Measurements from ENCODE around the gene ZFYVE1. TPM values are rescaled to one million over a fixed set of nuclear protein-coding genes. Genes with fewer than 3 reads are reported as not detected.
"Not testable (repeated sequence)": the region's sequence is repeated elsewhere in the genome, so short reads cannot be mapped to it uniquely, and the experiment has no call there.

ZFYVE1 gene
- total RNA-seq, 1 donor from 2014 or later, result 12.9 TPM

DNA sequence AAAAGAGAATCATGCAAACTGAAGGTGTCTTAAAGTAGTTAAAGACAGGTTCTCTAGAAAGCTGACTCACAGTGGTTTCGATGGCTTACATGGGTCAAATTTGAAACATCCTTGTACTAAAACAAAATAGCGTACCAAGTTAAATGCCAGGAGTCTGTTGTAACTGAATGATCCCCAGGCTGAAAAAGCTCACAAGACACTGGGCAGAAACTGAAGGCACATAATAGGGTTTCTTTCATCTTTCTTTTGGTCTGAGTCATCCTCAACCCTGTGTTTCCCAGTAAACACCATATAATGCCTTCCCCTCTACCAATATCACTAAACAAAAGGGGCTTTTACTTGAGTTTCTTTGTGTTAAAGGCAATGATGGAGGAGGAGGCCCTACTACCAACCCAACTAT, 12.8 kb downstream of the ZFYVE1 start:
- DNase-seq (no peak), ATAC-seq (ENCODE audit: poor library complexity) (no peak)
- intact Hi-C loops (cut with DNase I), result no loop called here

DNA sequence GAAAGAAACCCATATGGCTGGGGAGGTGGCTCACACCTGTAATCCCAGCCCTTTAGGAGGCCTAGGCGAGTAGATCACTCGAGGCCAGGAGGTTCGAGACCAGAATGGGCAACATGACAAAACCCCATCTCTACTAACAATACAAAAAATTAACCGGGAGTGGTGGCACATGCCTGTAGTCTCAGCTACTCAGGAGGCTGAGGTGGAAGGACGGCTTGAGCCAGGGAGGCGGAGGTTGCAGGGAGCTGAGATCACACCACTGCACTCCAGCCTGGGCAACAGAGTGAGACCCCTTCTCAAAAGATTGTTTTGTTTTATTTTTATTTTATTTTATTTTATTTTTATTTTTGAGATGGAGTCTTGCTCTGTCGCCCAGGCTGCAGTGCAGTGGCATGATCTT, 15.7 kb downstream of the ZFYVE1 start:
- DNase-seq; intact Hi-C loops (cut with DNase I); ATAC-seq (ENCODE audit: poor library complexity): not testable (repeated sequence)

DNA sequence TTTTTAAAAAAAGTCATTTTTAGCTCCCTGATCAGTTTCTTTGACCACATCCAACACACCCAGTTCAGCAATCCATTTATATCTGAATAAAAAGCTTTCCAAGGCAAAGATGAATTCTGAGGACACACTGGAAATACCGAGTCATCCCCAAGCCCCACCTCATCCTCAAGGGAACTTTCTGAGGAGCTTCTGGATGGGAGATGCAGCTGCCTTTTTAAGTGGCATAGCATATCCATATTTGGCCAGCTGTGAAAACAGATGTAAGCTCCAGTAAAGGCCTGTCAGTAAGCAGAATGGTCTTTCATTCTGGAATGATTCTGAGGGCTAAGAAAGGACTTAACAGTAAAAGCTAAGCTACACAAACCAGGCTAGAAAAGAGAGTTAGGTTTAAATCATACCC, 18.4 kb downstream of the ZFYVE1 start:
- ATAC-seq (ENCODE audit: poor library complexity) (no peak), DNase-seq (no peak)
- intact Hi-C loops (cut with DNase I), result no loop called here

DNA sequence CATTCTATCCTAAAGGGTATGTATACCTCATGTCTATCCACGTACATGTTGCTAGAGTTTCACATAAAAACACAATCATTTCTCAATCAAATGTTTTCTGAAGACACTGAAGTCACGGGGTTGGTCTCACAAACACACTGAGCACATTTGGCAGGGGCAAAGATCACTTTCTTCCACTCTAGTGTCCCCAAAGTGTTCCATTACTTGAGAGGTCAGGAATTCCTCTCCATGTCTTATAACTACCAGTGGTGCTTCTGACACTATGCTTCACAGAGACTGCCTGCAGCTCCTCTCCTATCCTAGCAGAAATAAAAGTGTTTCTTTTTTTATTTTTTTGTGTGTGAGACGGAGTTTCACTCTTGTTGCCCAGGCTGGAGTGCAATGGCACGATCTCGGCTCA, 19.1 kb downstream of the ZFYVE1 start:
- ATAC-seq (ENCODE audit: poor library complexity), result no peak
- DNase-seq, result no peak
- intact Hi-C loops (cut with DNase I), result no loop called here

DNA sequence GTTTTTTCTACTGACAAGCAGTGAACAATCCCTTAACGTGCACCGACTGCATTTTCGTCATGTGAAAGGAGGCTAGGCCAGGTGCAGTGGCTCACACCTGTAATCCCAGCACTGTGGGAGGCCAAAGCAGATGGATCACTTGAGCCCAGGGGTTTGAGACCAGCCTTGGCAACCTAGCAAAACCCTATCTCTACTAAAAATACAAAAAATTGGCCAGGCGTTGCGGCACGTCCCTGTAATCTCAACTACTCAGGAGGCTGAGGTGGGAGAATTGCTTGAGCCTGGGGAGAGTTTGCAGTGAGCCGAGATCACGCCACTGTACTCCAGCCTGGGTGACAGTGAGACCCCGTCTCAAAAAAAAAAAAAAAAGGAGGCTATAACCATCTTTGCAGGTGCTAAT, 22.3 kb downstream of the ZFYVE1 start:
- DNase-seq; ATAC-seq (ENCODE audit: poor library complexity); intact Hi-C loops (cut with DNase I): not testable (repeated sequence)

DNA sequence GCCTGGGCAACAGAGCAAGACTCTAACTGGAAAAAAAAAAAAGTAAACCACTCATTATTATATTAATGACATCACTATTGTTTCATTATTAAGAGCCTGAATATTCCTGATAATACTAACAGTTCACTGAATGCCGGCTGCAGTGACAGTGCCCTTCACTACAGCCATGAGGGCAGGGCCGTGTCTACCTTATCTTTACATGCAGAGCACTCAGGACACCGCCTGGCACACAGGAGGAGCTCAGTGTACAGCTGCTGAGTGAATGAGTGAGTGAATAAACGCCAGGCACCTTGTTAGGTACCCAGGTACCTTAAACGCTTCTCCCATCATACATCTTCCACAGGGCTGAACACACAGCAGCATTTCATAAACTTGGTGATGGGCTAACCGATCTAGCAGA, 23.2 kb downstream of the ZFYVE1 start:
- DNase-seq, result no peak
- intact Hi-C loops (cut with DNase I), result no loop called here
- ATAC-seq (ENCODE audit: poor library complexity), result peak; percentile 68

DNA sequence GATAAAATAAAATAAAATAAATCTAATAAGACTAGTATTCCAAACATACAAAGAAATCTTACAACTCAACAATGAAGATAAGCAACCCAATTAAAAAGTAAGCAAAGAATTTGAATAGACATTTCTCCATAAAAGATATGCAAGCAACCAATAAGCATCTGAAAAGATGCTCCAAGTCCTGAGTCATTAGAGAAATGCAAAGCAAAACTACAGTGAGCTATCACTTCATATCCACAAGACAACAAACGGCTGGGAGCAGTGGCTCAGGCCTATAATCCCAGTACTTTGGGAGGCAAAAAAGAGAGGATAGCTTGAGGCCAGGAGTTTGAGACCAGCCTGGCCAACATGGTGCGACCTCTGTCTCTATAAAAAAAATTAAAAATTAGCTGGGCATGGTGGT, 26.8 kb downstream of the ZFYVE1 start:
- intact Hi-C loops (cut with DNase I), result no loop called here
- DNase-seq (no peak), ATAC-seq (ENCODE audit: poor library complexity) (no peak)

DNA sequence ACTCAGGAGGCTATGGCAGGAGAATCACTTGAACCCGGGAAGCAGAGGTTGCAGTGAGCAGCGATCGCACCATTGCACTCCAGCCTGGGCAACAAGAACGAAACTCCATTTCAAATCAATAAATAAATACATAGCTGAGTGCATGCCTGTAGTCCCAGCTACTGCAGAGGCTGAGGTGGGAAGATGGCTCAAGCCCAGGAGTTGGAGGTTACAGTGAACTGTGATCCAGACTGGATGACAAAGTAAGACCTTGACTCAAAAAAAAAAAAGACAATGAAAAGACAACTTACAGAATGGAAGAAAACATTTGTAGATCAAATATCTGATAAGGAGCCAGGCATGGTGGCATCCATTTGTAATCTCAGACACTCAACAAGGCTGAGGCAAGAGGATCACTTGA, 27.6 kb downstream of the ZFYVE1 start:
- DNase-seq, result no peak
- intact Hi-C loops (cut with DNase I), result no loop called here
- ATAC-seq (ENCODE audit: poor library complexity), result no peak

DNA sequence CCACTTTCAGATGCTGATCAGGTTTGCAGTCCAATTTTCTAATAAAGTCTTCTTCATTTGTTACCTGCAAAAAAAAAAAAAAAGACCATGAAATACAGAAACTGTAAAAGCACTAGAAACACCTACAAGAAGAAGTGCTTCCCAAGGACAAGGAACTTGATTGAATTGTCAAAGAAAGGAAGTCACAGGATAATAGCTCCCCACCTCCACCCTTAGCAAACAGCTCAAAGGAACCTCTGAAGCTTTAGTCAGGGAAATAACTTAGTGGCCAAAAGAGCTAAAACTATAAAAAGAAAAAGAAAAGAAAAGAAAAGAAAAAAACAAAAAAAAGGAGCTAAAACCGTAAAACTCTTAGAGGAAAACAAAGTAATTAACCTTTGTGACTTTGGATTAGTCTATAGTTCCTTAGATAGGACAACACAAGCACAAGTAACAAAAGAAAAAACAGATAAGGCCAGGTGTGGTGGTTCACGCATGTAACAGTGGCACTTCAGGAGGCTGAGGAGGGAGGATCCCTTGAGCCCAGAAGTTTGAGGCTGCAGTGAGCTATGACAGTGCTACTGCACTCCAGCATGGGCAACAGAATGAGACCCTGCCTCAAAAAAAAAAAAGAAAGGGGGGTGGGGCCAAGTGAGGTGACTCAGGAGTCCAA, 28.5 kb downstream of the ZFYVE1 start:
- DNase-seq (no peak), ATAC-seq (ENCODE audit: poor library complexity) (no peak)
- intact Hi-C loops (cut with DNase I), result no loop called here

DNA sequence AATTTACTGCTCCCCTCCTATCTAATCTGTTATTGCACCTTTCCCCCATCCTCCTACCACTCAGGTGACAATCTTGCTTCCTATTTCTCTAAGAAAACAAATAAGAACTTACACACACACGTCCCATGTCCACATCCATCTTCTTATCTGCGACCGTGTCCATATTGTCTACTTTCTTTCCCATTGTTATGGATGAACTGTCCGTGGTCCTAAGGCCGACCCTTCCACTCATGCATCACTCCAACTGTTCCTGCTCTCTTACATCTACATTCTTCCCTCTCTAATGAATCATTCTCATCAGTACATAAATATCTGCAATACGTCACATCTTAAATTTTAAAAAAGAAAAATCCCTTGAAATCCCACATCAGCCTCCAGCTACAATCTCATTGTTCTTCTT, 30.0 kb downstream of the ZFYVE1 start:
- intact Hi-C loops (cut with DNase I), result no loop called here
- no peak for ATAC-seq (ENCODE audit: poor library complexity)
- no peak for DNase-seq

DNA sequence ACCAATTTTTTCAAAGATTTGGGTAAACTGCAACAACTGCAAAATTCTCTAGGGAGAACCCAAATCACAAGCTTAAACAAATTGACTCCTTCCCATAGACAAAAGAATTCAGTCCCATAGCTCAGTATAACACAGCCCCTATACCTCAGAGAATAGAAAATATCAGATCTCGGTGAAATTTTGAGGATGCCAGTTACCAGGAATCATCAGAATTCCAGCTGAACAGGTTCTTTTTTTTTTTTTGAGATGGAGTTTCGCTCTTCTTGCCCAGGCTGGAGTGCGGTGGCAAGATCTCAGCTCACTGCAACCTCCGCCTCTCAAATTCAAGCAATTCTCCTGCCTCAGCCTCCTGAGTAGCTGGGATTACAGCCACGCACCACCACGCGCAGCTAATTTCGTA, 36.7 kb downstream of the ZFYVE1 start:
- intact Hi-C loops (cut with DNase I), result no loop called here
- DNase-seq, result no peak
- no peak for ATAC-seq (ENCODE audit: poor library complexity)

DNA sequence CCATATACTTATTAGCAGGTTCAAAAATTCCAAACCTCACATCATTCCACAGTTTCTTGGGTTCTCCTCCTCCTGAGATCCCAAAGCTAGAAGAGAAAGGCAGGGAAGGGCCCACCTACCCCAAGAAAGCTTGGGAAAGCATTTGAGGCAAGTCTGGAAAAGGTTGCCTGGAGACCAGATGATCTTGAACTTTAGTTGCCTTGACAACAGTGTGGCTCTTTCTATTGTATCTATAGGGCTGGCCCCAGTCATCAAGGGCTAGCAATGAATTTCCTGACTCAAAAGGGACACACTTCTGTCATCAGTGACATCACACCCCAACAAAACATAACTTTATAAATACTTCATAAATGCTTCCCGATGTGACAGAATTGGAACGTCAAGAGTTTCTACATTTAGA, 40.0 kb downstream of the ZFYVE1 start:
- no peak for DNase-seq
- ATAC-seq (ENCODE audit: poor library complexity), result no peak
- intact Hi-C loops (cut with DNase I), result no loop called here

DNA sequence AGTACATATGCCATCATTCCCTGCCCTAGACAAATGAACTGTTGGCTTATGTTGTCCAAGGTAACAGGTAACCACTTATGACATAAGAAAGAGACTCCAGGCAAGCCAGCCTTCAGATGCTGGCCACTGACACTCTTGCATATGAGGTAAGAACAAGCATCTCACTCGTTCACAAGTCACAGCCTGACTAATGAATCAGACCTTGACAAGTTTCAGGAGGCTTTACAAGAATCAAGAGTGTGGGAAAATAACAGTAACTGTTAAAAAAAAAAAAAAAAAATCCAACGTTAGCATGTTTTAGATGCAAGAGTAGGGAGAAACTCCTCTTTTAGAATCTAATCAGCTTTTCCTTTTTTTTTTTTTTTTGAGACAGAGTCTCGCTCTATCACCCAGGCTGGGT, 40.7 kb downstream of the ZFYVE1 start:
- no peak for DNase-seq
- intact Hi-C loops (cut with DNase I), result no loop called here

DNA sequence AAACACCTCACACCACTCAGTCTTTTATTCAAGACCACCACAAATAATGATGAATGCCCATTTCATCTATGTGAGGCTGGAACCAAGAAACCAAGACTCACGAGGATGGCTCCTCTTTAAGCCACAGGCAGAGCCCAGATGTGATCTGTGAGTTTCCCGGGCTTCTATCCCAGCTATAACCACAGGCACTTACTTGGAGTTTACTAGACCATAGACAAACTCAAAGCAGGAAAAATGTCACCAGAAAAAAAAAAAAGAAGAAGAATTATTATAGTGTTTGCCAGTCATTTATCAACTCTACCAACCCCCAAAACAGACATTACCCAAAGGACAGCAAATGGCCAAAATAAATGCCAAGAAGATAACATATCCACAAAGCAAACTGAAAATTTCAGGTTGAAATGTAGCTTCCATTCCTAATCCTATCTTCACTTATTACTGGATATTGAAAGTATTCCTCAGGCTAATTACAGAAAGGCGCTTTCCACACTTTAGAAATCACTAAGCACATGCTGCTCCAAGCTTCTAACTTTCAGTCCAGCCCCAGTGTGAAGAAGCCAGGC, 44.7 kb downstream of the ZFYVE1 start:
- intact Hi-C loops (cut with DNase I), result no loop called here
- ATAC-seq (ENCODE audit: poor library complexity), result no peak
- no peak for DNase-seq

More for the DNA sequence above, 40.7 kb downstream of the ZFYVE1 start:
- no peak for ATAC-seq (ENCODE audit: poor library complexity)

DNA sequence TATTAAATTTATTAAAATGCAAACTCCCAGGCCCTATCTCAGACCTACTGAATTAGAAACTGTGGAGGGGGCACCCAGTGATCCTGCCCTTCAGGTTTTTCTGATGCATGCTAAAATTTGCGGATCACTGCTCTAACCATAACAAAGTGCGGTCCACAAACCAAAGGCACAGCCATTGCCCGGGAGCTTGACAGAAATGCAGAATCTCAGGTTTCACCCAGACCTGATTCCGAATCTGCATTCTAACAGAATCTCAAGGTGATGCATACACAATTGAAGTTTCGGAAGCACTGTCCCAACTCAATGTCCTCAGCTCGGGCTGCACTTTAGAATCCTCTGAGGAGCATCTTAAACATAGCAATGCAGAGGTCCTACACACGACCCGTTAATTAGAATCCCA, 46.0 kb downstream of the ZFYVE1 start:
- ATAC-seq (ENCODE audit: poor library complexity), result no peak
- DNase-seq, result no peak
- intact Hi-C loops (cut with DNase I), result no loop called here

DNA sequence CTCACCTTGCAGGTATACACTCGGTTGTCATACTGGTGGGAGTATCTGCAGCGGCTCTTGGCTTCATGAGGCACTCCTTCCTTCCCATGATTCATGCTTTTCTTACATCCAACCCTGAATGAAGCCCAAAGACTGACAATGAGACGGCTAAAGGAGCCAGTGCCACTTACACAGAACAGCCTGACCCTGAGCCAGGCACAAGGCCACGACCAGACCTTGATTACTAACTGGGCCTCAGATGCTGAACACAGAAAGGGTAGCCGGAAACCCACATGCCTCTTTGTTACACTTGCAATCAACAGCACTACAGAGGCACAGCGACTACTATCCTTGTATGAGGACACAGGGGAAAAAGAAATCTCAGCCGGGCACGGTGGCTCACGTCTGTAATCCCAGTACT, 48.0 kb downstream of the ZFYVE1 start:
- ATAC-seq (ENCODE audit: poor library complexity), result no peak

DNA sequence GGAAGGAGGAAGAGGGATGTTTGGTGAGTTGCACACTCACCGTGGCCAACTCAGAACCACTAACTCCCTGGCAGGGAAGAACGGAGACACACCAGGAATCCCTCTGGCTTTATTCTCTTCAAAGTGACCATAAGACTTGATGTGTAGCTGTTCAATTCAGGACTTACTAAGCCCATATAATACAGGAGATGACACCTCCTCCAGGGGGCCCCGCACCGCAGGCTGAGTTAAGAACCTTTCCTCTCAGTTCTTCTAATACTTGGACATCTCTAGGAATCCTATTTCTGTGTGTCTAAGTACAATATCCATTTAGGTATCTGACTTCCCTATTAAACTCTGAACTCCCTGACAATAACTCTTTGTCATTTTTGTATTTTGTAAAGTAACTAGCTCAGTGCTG, 51.1 kb downstream of the ZFYVE1 start:
- ATAC-seq (ENCODE audit: poor library complexity) (no peak), DNase-seq (no peak)
- intact Hi-C loops (cut with DNase I), result no loop called here

More for the DNA sequence above, 48.0 kb downstream of the ZFYVE1 start:
- DNase-seq, result no peak
- intact Hi-C loops (cut with DNase I), result no loop called here

DNA sequence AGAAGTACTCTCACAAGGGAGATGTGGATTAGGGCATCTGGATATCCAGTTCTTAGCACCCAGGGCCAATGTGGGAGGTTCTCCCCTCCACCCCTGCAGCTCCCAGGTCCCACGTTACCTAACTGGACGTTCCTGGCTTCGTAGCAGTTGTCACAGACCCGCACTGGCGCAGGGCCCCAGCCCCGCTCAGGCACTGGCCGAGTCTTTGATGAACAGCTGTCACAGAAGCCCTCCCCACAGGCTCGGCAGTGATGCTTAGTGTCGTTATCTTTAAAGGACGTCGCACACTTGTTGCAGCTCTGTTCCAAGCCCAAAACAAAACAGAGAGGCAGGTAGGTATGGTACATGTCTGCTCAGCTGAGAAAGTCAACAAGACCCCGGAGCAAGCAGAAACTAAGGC, 52.2 kb downstream of the ZFYVE1 start:
- intact Hi-C loops (cut with DNase I), result no loop called here
- DNase-seq (no peak), ATAC-seq (ENCODE audit: poor library complexity) (no peak)

DNA sequence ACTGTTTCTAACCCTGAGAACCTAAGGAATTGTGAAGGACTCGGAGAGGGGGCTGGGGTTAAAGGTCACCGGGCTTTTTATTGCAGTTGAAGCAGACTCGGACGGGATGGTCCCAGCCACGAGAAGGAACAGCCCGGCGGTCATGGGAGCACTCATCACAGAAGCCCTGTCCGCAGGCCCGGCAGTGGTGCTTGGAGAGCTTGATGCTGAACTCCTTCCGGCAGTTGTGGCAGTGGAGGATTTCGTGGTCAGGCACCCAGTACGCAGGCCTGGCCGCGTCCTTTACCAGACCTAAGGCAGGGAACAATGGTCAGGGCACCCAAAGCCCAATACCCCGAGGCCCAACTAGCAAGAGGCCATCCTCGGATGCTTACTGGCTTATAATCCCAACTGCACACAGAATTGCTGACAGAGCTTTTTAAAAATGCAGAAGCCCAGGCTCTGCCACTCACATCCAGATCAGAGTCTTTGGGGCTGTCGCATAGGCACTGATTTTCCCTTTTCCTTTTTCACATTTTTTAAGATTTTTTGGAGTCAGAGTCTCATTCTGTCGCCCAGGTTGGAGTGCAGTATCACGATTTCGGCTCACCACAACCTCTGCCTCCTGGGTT, 56.0 kb downstream of the ZFYVE1 start:
- DNase-seq (no peak), ATAC-seq (ENCODE audit: poor library complexity) (no peak)
- intact Hi-C loops (cut with DNase I), result no loop called here

DNA sequence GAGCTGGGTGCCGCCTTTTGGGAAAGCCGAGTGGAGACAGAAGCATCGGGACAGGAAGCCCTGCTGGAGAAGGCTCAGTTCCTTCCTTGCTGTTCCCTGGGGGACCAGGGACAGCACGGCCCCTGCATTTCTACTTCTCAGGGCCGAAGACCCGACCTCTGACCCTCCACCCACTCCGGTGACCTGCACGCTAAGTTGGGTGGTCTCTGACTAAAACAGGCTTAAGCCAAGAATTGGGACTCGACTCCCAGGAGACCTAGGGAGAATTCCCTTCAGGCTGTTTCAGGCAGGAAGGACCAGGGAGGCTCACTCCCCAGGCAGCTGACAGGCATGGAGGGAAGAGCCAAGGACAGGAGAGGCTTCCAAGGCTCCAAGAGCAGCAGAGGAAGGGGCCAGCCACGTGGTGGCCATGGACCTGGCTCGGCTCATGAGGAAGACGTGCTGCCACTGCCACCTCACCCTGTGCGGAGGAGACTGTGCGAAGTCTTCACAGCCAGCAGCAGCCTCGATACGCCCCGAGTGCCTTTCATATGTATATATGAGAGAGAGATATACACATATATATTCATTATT, 56.8 kb downstream of the ZFYVE1 start:
- ATAC-seq (ENCODE audit: poor library complexity), result no peak
- no peak for DNase-seq
- intact Hi-C loops (cut with DNase I), result no loop called here

All from Right ventricle myocardium superior (tissue), 1 donor.